GM21619 (cell line): ENCODE data around the gene GPBP1.
A peak's percentile ranks its signal among the peaks of the same experiment; 100 is the strongest.
"Not testable (repeated sequence)": the region's sequence is repeated elsewhere in the genome, so short reads cannot be mapped to it uniquely, and the experiment has no call there.

Experiments used
- ATAC-seq: cut with Tn5 transposase; IDR thresholded peaks from one replicate; pipeline ENCODE4 v1.9.1; 2021; ENCODE audit not compliant: unreplicated experiment

GPBP1 gene

GRCh38 chr5:57276353-57276752 is 102.5 kb downstream of the GPBP1 start:
- no peak for ATAC-seq

- ATAC-seq, result no peak
These were observed 103.2 kb downstream of the GPBP1 start for GRCh38 chr5:57277085-57277484.

- no peak for ATAC-seq
These were observed 107.0 kb downstream of the GPBP1 start for GRCh38 chr5:57280853-57281252.

- not testable (repeated sequence) for ATAC-seq
These were observed 111.2 kb downstream of the GPBP1 start for GRCh38 chr5:57285084-57285483.

GRCh38 chr5:57291894-57292293 is 118.0 kb downstream of the GPBP1 start:
- ATAC-seq, result no peak

- ATAC-seq, result no peak
These were observed 118.5 kb downstream of the GPBP1 start for GRCh38 chr5:57292336-57292735.

GRCh38 chr5:57298295-57298984 is 124.6 kb downstream of the GPBP1 start:
- no peak for ATAC-seq

- no peak for ATAC-seq
These were observed 125.2 kb downstream of the GPBP1 start for GRCh38 chr5:57298985-57299491.

GRCh38 chr5:57299986-57300385 is 126.1 kb downstream of the GPBP1 start:
- ATAC-seq, result no peak

GRCh38 chr5:57302164-57302563 is 128.3 kb downstream of the GPBP1 start:
- no peak for ATAC-seq

- ATAC-seq, result no peak
These were observed 128.8 kb downstream of the GPBP1 start for GRCh38 chr5:57302643-57303042.

GRCh38 chr5:57303985-57304384 is 130.1 kb downstream of the GPBP1 start:
- no peak for ATAC-seq

- no peak for ATAC-seq
These were observed 131.1 kb downstream of the GPBP1 start for GRCh38 chr5:57304931-57305330.

- ATAC-seq, result no peak
These were observed 132.5 kb downstream of the GPBP1 start for GRCh38 chr5:57306359-57306758.

GRCh38 chr5:57307516-57307915 is 133.7 kb downstream of the GPBP1 start:
- ATAC-seq, result no peak

GRCh38 chr5:57309022-57309421 is 135.2 kb downstream of the GPBP1 start:
- not testable (repeated sequence) for ATAC-seq

- ATAC-seq, result no peak
These were observed 137.4 kb downstream of the GPBP1 start for GRCh38 chr5:57311251-57311650.

GRCh38 chr5:57311921-57312735 is 138.3 kb downstream of the GPBP1 start:
- ATAC-seq, result peak; percentile 45

GRCh38 chr5:57313716-57314115 is 139.9 kb downstream of the GPBP1 start:
- no peak for ATAC-seq
